CD4-positive, CD25-positive, alpha-beta regulatory T cell (primary cell): Measurements from ENCODE around the gene CIBAR2. TPM values are rescaled to one million over a fixed set of nuclear protein-coding genes. Genes with fewer than 3 reads are reported as not detected.

Experiments
- ATAC-seq, 2 donors: fragments of 150-1000 bp; cut with Tn5 transposase; one replicate each; pipeline ENCODE4 v1.10.0; 2021; ENCODE audit warnings: low read depth in 2 of 2, moderate number of reproducible peaks in 2 of 2, moderate library complexity in 1 of 2
- DNase-seq, 3 donors: peaks; one replicate each; pipeline versions ENCODE4 v3.0.0 to v3.0.0-alpha.2; 2012 to 2022; ENCODE audit warnings: mixed read lengths in 1 of 3
- H3K27ac ChIP-seq: one replicate; pipeline ENCODE4 v1.7.0; 2013; ENCODE audit warnings: mild to moderate bottlenecking, low read length; ENCODE audit not compliant: insufficient read depth, poor library complexity, severe bottlenecking
- H3K27me3 ChIP-seq: one replicate; pipeline ENCODE4 v1.7.0; 2013; ENCODE audit warnings: low read length; ENCODE audit not compliant: control insufficient read depth, insufficient read depth
- H3K36me3 ChIP-seq: one replicate; pipeline ENCODE4 v1.7.0; 2013; ENCODE audit warnings: mild to moderate bottlenecking, low read length, moderate library complexity; ENCODE audit not compliant: control insufficient read depth, insufficient read depth
- H3K4me1 ChIP-seq: 2 replicates; pipeline ENCODE4 v1.7.0; 2013; ENCODE audit warnings: mild to moderate bottlenecking, low read length; ENCODE audit not compliant: insufficient read depth, control insufficient read depth, poor library complexity, severe bottlenecking
- H3K4me3 ChIP-seq: one replicate; pipeline ENCODE4 v1.7.0; 2013; ENCODE audit warnings: low read depth, mild to moderate bottlenecking, low read length, moderate library complexity
- H3K9me3 ChIP-seq, 2 experiments: 1 replicate in 1 of 2; 2 replicates in 1 of 2; pipeline ENCODE4 v1.7.0; 2013; ENCODE audit warnings: low read length in 2 of 2, mild to moderate bottlenecking in 1 of 2, moderate library complexity in 1 of 2; ENCODE audit not compliant: control insufficient read depth in 2 of 2
- H3K27ac Mint-ChIP-seq, 3 donors: one replicate each; pipeline ENCODE4 v1.8.0; 2020 to 2022; ENCODE audit warnings: mild to moderate bottlenecking in 3 of 3, mixed read lengths in 3 of 3, moderate library complexity in 2 of 3
- H3K27me3 Mint-ChIP-seq: one replicate; pipeline ENCODE4 v1.8.0; 2022; ENCODE audit warnings: mild to moderate bottlenecking, mixed read lengths
- H3K36me3 Mint-ChIP-seq: one replicate; pipeline ENCODE4 v1.8.0; 2020; ENCODE audit warnings: mixed read lengths
- H3K4me1 Mint-ChIP-seq, 4 donors: one replicate each; pipeline ENCODE4 v1.8.0; 2020 to 2022; ENCODE audit warnings: mixed read lengths in 4 of 4, mild to moderate bottlenecking in 1 of 4
- H3K4me3 Mint-ChIP-seq, 4 donors: one replicate each; pipeline ENCODE4 v1.8.0; 2020 to 2022; ENCODE audit warnings: mild to moderate bottlenecking in 4 of 4, mixed read lengths in 4 of 4, moderate library complexity in 3 of 4
- H3K9me3 Mint-ChIP-seq, 7 donors: one replicate each; pipeline ENCODE4 v1.8.0; 2020 to 2022; ENCODE audit warnings: mixed read lengths in 7 of 7, mild to moderate bottlenecking in 3 of 7, moderate library complexity in 2 of 7
- polyA plus RNA-seq, 4 donors: library from polyadenylated mRNA; unstranded; fragments of 300-500 nt; fragmentation: Illumina TruSeq; gene quantifications; one replicate each; pipeline ENCODE4 v1.2.3, GENCODE V29; 2021
- total RNA-seq: library from RNA; stranded (reverse); gene quantifications from one replicate; pipeline ENCODE4 v1.2.3, GENCODE V29; 2022

Gene CIBAR2
- total and polyA plus RNA-seq, 5 donors from 2014 or later, result not detected

- DNase-seq (no peak), ATAC-seq (no peak)
- Histone ChIP-seq H3K36me3 (no peaks in the 10 kb centered on the region), H3K27ac (no peak overlapping the region), H3K4me3 (no peak overlapping the region), H3K4me1 (no peaks in the 10 kb centered on the region), H3K27me3 (no peaks in the 10 kb centered on the region), H3K9me3 (no peaks in the 10 kb centered on the region)
- peaks cover 0 to 7% (median 0%) of the 10 kb centered on the region in 4 donors for H3K4me1 Mint-ChIP-seq
- no peak overlapping the region for H3K4me3 Mint-ChIP-seq
- H3K27ac Mint-ChIP-seq, result no peak overlapping the region
- no peaks in the 10 kb centered on the region for H3K9me3 Mint-ChIP-seq
- H3K27me3 Mint-ChIP-seq, result peaks cover 33% of the 10 kb centered on the region
- H3K36me3 Mint-ChIP-seq, result no peaks in the 10 kb centered on the region
These were observed 24.5 kb upstream of the CIBAR2 start for GRCh38 chr16:85136702-85137322.

- DNase-seq, result no peak
- H3K4me3 Mint-ChIP-seq, result no peak overlapping the region
- Histone ChIP-seq H3K9me3 (no peaks in the 10 kb centered on the region), H3K4me1 (no peaks in the 10 kb centered on the region), H3K36me3 (no peaks in the 10 kb centered on the region), H3K27me3 (no peaks in the 10 kb centered on the region), H3K4me3 (no peak overlapping the region), H3K27ac (no peak overlapping the region)
- no peaks in the 10 kb centered on the region for H3K9me3 Mint-ChIP-seq
- peaks cover 0 to 7% (median 0%) of the 10 kb centered on the region in 4 donors for H3K4me1 Mint-ChIP-seq
- H3K27ac Mint-ChIP-seq, result no peak overlapping the region
- H3K27me3 Mint-ChIP-seq, result peaks cover 33% of the 10 kb centered on the region
- no peak for ATAC-seq
- H3K36me3 Mint-ChIP-seq, result no peaks in the 10 kb centered on the region
These were observed 24.0 kb upstream of the CIBAR2 start for GRCh38 chr16:85136213-85136701.

- no peaks in the 10 kb centered on the region for H3K9me3 Mint-ChIP-seq
- peaks cover 0 to 7% (median 0%) of the 10 kb centered on the region in 4 donors for H3K4me1 Mint-ChIP-seq
- DNase-seq, result peak in 1 of 3 donors; percentile 21
- H3K4me3 Mint-ChIP-seq, result no peak overlapping the region
- peak overlapping the region in 1 of 3 donors; percentile 76 for H3K27ac Mint-ChIP-seq
- Histone ChIP-seq H3K4me1 (no peaks in the 10 kb centered on the region), H3K27ac (no peak overlapping the region), H3K9me3 (no peaks in the 10 kb centered on the region), H3K27me3 (no peaks in the 10 kb centered on the region), H3K4me3 (no peak overlapping the region), H3K36me3 (no peaks in the 10 kb centered on the region)
- H3K36me3 Mint-ChIP-seq, result no peaks in the 10 kb centered on the region
- no peak for ATAC-seq
- peaks cover 33% of the 10 kb centered on the region for H3K27me3 Mint-ChIP-seq
These were observed 22.5 kb upstream of the CIBAR2 start for GRCh38 chr16:85134789-85135142.

DNA sequence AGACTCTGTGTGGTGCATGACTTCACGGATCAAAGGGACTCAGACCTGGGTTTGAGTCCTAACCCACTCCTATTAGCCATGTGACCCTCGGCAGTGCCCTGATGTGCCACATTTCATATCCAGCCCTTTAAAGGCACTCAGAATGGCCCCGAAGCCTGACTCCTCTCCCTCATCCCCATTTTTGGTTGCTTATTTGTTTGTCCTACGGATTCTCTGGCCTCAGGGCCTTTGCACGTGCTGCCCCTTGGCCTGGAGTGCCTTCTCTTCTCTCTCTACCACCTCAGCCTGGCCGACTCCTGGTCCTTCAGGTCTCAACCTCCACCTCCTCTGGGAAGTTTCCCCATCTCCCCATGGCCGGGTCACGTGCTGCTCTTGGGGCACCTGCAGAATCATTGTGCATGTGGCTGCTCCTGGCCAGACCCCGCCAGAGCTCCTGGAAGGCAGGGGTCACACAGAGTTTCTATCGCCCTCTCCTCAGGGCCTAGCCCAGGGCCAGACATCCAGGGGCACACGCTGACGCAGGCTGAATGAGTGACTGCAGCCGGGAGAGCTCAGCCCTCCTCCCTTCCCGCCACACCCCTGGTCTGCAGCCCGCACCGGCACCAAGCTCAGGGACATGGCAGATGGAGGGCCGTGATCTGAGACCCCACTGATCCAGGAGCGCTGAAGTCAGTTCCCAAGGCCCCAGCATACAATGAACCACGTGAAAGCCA is 22.0 kb upstream of the CIBAR2 start:
- H3K27ac Mint-ChIP-seq, result no peak overlapping the region
- peaks cover 29% of the 10 kb centered on the region for H3K27me3 Mint-ChIP-seq
- peaks cover 0 to 7% (median 0%) of the 10 kb centered on the region in 4 donors for H3K4me1 Mint-ChIP-seq
- Histone ChIP-seq H3K9me3 (no peaks in the 10 kb centered on the region), H3K27me3 (no peaks in the 10 kb centered on the region), H3K4me1 (no peaks in the 10 kb centered on the region), H3K27ac (no peak overlapping the region), H3K4me3 (no peak overlapping the region), H3K36me3 (no peaks in the 10 kb centered on the region)
- no peak for ATAC-seq
- H3K36me3 Mint-ChIP-seq, result no peaks in the 10 kb centered on the region
- no peaks in the 10 kb centered on the region for H3K9me3 Mint-ChIP-seq
- H3K4me3 Mint-ChIP-seq, result no peak overlapping the region
- DNase-seq, result no peak

DNA sequence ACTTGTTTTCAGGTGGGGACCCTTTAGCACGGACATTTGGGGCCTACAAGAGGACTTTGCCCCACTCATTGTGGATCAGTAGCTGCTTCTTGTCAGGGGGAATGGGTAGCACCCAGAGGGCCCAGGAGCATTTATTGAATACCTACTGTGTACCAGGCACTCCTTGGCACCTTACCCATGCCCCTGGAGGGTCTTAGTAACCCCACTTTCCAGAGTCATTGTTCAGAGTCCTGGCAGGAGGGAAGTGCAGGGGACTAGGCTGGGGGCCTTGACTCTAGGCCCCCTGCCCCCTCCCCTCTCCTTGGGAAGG is 21.0 kb upstream of the CIBAR2 start:
- no peak overlapping the region for H3K27ac Mint-ChIP-seq
- H3K27me3 ChIP-seq, result no peaks in the 10 kb centered on the region
- no peaks in the 10 kb centered on the region for H3K36me3 Mint-ChIP-seq
- no peak for ATAC-seq
- no peaks in the 10 kb centered on the region for H3K36me3 ChIP-seq
- no peak for DNase-seq
- peaks cover 19% of the 10 kb centered on the region for H3K27me3 Mint-ChIP-seq
- H3K4me3 ChIP-seq, result no peak overlapping the region
- peaks cover 0 to 7% (median 0%) of the 10 kb centered on the region in 4 donors for H3K4me1 Mint-ChIP-seq
- H3K4me1 ChIP-seq, result no peaks in the 10 kb centered on the region
- no peaks in the 10 kb centered on the region for H3K9me3 ChIP-seq
- H3K4me3 Mint-ChIP-seq, result no peak overlapping the region
- no peaks in the 10 kb centered on the region for H3K9me3 Mint-ChIP-seq
- no peak overlapping the region for H3K27ac ChIP-seq

DNA sequence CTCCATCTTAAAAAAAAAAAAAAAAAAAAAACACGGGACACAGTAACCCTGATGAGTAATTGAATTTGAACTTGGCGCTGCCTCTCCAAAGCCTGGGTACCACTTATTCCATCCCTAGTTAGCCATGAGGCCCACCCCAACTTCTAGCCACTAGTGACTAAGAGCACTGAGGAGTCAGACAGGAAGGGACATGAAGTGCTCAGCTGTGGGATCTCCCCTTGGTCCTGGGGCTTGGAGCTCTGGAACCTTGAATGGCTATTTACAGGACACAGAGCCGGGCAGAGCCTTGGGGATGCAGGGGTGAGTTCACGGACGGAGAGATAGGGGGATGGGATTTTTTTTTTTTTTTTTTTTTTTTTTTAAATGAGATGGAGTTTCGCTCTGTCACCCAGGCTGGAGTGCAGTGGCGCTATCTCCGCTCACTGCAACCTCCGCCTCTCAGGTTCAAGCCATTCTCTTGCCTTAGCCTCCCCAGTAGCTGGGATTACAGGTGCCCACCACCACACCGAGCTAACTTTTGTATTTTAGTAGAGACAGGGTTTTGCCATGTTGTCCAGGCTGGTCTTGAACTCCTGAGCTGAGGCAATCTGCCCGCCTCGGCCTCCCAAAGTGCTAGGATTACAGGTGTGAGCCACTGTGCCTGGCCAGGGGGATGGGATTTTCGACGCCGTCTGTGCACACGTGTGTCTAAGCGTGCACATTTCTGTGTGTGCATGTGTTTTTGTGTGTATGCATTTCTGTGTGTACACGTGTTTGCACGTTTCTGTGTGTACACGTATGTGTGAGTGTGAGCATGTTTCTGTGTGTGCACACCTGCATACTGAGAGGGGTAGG is 20.4 kb upstream of the CIBAR2 start:
- Histone ChIP-seq H3K27ac (no peak overlapping the region), H3K36me3 (no peaks in the 10 kb centered on the region), H3K4me1 (no peaks in the 10 kb centered on the region), H3K4me3 (no peak overlapping the region), H3K9me3 (no peaks in the 10 kb centered on the region), H3K27me3 (no peaks in the 10 kb centered on the region)
- Mint-ChIP-seq H3K4me3 (no peak overlapping the region), H3K27me3 (peaks cover 14% of the 10 kb centered on the region), H3K36me3 (no peaks in the 10 kb centered on the region), H3K9me3 (no peaks in the 10 kb centered on the region), H3K27ac (no peak overlapping the region), H3K4me1 (peaks cover 0 to 4% (median 0%) of the 10 kb centered on the region in 4 donors)
- ATAC-seq (no peak), DNase-seq (no peak)

DNA sequence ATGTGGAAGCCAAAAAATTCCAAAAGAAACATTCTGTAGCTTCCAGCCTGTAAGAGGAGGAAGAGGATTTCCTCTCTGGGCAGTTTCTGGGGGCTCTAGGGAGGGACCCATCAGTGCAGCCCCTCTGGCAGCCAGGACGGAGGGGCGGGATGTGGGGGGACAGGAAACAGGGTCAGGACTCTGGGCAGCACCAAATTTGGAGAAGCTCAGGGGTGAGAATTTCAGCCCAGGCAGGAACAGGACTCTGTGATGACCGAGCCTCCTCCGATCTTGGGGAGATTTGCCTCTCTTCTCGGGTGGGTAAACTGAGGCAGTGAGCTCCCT is 18.4 kb upstream of the CIBAR2 start:
- H3K27me3 Mint-ChIP-seq, result peaks cover under 1% of the 10 kb centered on the region
- H3K27ac Mint-ChIP-seq, result no peak overlapping the region
- H3K27me3 ChIP-seq, result no peaks in the 10 kb centered on the region
- no peaks in the 10 kb centered on the region for H3K4me1 ChIP-seq
- H3K27ac ChIP-seq, result no peak overlapping the region
- no peaks in the 10 kb centered on the region for H3K9me3 ChIP-seq
- no peaks in the 10 kb centered on the region for H3K36me3 Mint-ChIP-seq
- no peak overlapping the region for H3K4me3 ChIP-seq
- ATAC-seq (no peak), DNase-seq (no peak)
- H3K4me1 Mint-ChIP-seq, result no peaks in the 10 kb centered on the region
- no peaks in the 10 kb centered on the region for H3K9me3 Mint-ChIP-seq
- H3K4me3 Mint-ChIP-seq, result no peak overlapping the region
- H3K36me3 ChIP-seq, result no peaks in the 10 kb centered on the region
